ENCODE results near the gene SLC39A1.

SLC39A1 gene

DNA sequence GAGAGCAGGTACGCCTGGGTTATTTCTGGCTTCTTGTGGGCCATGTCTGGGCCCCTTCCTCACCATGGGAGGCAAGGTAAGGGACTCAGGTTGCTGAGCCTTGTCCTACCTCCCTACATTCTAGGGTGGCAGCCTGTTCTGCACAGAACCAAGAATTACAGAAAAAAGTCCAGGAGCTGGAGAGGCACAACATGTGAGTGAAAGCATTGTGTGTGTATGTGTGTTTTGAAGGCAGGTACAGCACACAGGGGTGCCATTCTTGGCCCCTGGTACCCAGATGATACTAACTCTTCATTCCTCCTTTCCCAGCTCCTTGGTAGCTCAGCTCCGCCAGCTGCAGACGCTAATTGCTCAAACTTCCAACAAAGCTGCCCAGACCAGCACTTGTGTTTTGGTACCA is 9.7 kb upstream of the SLC39A1 start:
- no peaks in the 10 kb centered on the region; the same call in 1 of the 2 replicates for H3K4me1 ChIP-seq (ENCODE audit: insufficient read depth, low read length)
- H3K9me3 ChIP-seq (ENCODE audit: insufficient read depth, low read depth, low read length): no peaks in the 10 kb centered on the region
- H3K27me3 ChIP-seq (ENCODE audit: insufficient read depth, low read length): no peaks in the 10 kb centered on the region
- peaks cover 32% of the 10 kb centered on the region for H3K36me3 ChIP-seq (ENCODE audit: insufficient read depth, low read depth, low read length)
- H3K4me3 ChIP-seq (ENCODE audit: low read length): no peak overlapping the region
- H3K9ac ChIP-seq (ENCODE audit: low read depth, low read length): no peak overlapping the region
- H3K27ac ChIP-seq (ENCODE audit: low read length): no peak overlapping the region

DNA sequence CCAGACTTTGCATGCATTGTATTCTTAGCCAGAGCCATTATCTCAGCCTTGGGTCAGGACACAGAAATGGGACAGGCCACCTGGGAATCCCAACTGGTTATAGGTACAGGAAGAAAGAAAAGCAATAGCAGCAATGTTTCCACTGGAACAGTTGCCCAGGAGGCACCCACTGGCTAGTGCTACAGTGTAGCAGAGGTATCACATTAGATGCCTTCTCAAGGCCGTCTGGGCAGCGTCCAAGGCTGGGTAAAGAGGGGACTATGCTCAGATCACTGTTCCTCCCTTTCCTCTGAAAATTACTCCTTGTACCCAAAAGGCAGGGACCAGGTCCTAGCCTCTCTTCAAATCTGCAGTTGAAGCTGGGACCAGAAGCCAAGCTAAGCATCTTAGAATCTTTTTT is 7.0 kb upstream of the SLC39A1 start:
- Histone ChIP-seq H3K9me3 (ENCODE audit: insufficient read depth, low read depth, low read length) (no peaks in the 10 kb centered on the region), H3K4me3 (ENCODE audit: low read length) (no peak overlapping the region), H3K36me3 (ENCODE audit: insufficient read depth, low read depth, low read length) (peaks cover 26% of the 10 kb centered on the region)

GRCh38 chr1:153968972-153969371 is 5.6 kb upstream of the SLC39A1 start:
- no peak overlapping the region for H3K27ac ChIP-seq (ENCODE audit: low read length)
- no peaks in the 10 kb centered on the region for H3K27me3 ChIP-seq (ENCODE audit: insufficient read depth, low read length)
- H3K4me1 ChIP-seq (ENCODE audit: insufficient read depth, low read length): peaks cover 8% of the 10 kb centered on the region; the same call in 1 of the 2 replicates
- no peaks in the 10 kb centered on the region for H3K9me3 ChIP-seq (ENCODE audit: insufficient read depth, low read depth, low read length)
- peaks cover 14% of the 10 kb centered on the region for H3K36me3 ChIP-seq (ENCODE audit: insufficient read depth, low read depth, low read length)
- peak overlapping the region; percentile 97; the same call in 1 of the 2 replicates for H3K9ac ChIP-seq (ENCODE audit: low read depth, low read length)
- peak overlapping the region; percentile 93; the same call in 1 of the 2 replicates for H3K4me3 ChIP-seq (ENCODE audit: low read length)

More for the DNA sequence above, 7.0 kb upstream of the SLC39A1 start:
- no peaks in the 10 kb centered on the region for H3K27me3 ChIP-seq (ENCODE audit: insufficient read depth, low read length)
- no peak overlapping the region for H3K27ac ChIP-seq (ENCODE audit: low read length)
- H3K9ac ChIP-seq (ENCODE audit: low read depth, low read length): no peak overlapping the region
- peaks cover 8% of the 10 kb centered on the region; the same call in 1 of the 2 replicates for H3K4me1 ChIP-seq (ENCODE audit: insufficient read depth, low read length)

DNA sequence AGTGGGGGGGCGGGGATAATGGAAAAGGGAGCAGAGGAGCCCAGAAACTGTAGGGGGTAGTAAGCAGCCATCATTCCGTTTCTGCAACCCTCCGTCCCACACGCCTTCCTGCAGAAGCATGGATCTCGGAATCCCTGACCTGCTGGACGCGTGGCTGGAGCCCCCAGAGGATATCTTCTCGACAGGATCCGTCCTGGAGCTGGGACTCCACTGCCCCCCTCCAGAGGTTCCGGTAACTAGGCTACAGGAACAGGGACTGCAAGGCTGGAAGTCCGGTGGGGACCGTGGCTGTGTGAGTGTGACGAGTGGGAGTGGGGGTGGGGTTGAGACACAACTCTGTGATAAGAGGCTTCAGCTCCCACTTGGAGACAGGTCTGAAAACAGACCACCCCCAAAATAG is 5.1 kb upstream of the SLC39A1 start:
- H3K36me3 ChIP-seq (ENCODE audit: insufficient read depth, low read depth, low read length): peaks cover 9% of the 10 kb centered on the region; the same call in 1 of the 2 replicates
- H3K9ac ChIP-seq (ENCODE audit: low read depth, low read length): peak overlapping the region; percentile 97
- H3K27me3 ChIP-seq (ENCODE audit: insufficient read depth, low read length): no peaks in the 10 kb centered on the region
- H3K9me3 ChIP-seq (ENCODE audit: insufficient read depth, low read depth, low read length): no peaks in the 10 kb centered on the region
- H3K4me3 ChIP-seq (ENCODE audit: low read length): peak overlapping the region; percentile 93
- peak overlapping the region; percentile 98 for H3K27ac ChIP-seq (ENCODE audit: low read length)
- peaks cover 8% of the 10 kb centered on the region; the same call in 1 of the 2 replicates for H3K4me1 ChIP-seq (ENCODE audit: insufficient read depth, low read length)

GRCh38 chr1:153968000-153968363 is 4.6 kb upstream of the SLC39A1 start:
- Histone ChIP-seq H3K27me3 (ENCODE audit: insufficient read depth, low read length) (no peaks in the 10 kb centered on the region), H3K27ac (ENCODE audit: low read length) (peak overlapping the region; percentile 98), H3K4me1 (ENCODE audit: insufficient read depth, low read length) (peaks cover 8% of the 10 kb centered on the region; the same call in 1 of the 2 replicates), H3K4me3 (ENCODE audit: low read length) (peak overlapping the region; percentile 93), H3K9me3 (ENCODE audit: insufficient read depth, low read depth, low read length) (no peaks in the 10 kb centered on the region), H3K36me3 (ENCODE audit: insufficient read depth, low read depth, low read length) (peaks cover 4% of the 10 kb centered on the region; the same call in 1 of the 2 replicates), H3K9ac (ENCODE audit: low read depth, low read length) (peak overlapping the region; percentile 97)

- Histone ChIP-seq H3K4me1 (ENCODE audit: insufficient read depth, low read length) (peaks cover 8% of the 10 kb centered on the region; the same call in 1 of the 2 replicates), H3K27me3 (ENCODE audit: insufficient read depth, low read length) (no peaks in the 10 kb centered on the region), H3K36me3 (ENCODE audit: insufficient read depth, low read depth, low read length) (no peaks in the 10 kb centered on the region), H3K9ac (ENCODE audit: low read depth, low read length) (peak within 1 kb of the TSS; percentile 97), H3K9me3 (ENCODE audit: insufficient read depth, low read depth, low read length) (no peaks in the 10 kb centered on the region), H3K27ac (ENCODE audit: low read length) (peak within 1 kb of the TSS; percentile 98), H3K4me3 (ENCODE audit: low read length) (peak within 1 kb of the TSS; percentile 93)
Measured at GRCh38 chr1:153967107-153967999, 4.0 kb upstream of the SLC39A1 start, which contains the start of gene CREB3L4. Gene CREB3L4 (plus strand): TSS chr1:153967902. CDS start chr1:153968526, 624 bp downstream.

GRCh38 chr1:153963850-153964331 is 554 bp upstream of the SLC39A1 start:
- Histone ChIP-seq H3K9ac (ENCODE audit: low read depth, low read length) (peak overlapping the region; percentile 93), H3K27ac (ENCODE audit: low read length) (peak overlapping the region; percentile 80), H3K36me3 (ENCODE audit: insufficient read depth, low read depth, low read length) (peaks cover 30% of the 10 kb centered on the region), H3K4me3 (ENCODE audit: low read length) (peak overlapping the region; percentile 90), H3K4me1 (ENCODE audit: insufficient read depth, low read length) (peaks cover 19% of the 10 kb centered on the region; the same call in 1 of the 2 replicates), H3K9me3 (ENCODE audit: insufficient read depth, low read depth, low read length) (no peaks in the 10 kb centered on the region), H3K27me3 (ENCODE audit: insufficient read depth, low read length) (no peaks in the 10 kb centered on the region)

DNA sequence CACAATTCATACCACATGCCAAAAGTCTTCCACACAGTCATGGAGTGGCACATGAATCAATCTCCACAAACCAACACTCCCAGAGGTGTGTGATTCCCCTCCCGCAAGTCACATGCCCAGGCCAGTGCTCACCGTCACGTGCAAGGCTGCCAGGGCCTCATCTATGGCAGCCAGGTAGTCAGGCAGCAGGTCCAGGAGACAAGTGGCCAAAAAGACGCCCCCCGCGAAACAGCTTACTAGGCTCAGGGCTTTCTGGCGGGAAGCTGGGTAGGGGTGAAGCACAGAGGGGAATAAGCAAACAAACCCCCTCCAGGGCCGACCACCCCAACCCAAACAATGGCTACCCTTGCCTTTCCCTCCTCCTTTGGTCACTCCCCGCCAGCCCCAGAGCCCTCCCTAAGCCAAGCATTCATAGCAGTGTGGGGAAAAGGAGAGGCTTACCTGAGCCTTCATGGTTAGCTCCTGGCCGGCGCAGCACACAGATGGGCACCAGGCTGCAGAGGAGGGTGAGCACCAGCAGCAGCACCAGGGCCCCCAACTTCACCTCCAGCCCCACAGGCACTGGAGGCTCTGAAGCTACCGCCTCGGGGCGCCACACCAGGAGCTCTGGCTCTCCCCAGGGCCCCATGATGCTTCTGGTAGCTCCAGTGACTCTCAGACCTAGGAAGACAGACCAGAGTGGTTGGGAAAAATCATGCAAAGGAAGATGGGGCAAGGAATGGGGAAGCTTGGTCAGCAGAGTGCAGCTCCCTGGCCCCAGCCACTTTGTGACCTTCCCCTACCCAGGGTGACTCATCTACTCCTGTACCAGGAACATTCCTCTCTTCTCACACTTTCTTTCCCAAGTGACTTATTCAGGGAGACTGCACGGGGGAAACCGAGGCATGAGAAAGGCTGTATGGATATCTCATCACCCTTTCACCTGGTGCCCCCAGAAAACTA is 978 bp downstream of the SLC39A1 start:
- Histone ChIP-seq H3K9ac (ENCODE audit: low read depth, low read length) (peak overlapping the region; percentile 98), H3K9me3 (ENCODE audit: insufficient read depth, low read depth, low read length) (no peaks in the 10 kb centered on the region), H3K4me1 (ENCODE audit: insufficient read depth, low read length) (peaks cover 21% of the 10 kb centered on the region; the same call in 1 of the 2 replicates), H3K27me3 (ENCODE audit: insufficient read depth, low read length) (no peaks in the 10 kb centered on the region), H3K36me3 (ENCODE audit: insufficient read depth, low read depth, low read length) (peaks cover 30% of the 10 kb centered on the region), H3K27ac (ENCODE audit: low read length) (peak overlapping the region; percentile 67), H3K4me3 (ENCODE audit: low read length) (peak overlapping the region; percentile 90)

- no peaks in the 10 kb centered on the region for H3K9me3 ChIP-seq (ENCODE audit: insufficient read depth, low read depth, low read length)
- peaks cover 25% of the 10 kb centered on the region for H3K4me1 ChIP-seq (ENCODE audit: insufficient read depth, low read length)
- no peaks in the 10 kb centered on the region for H3K27me3 ChIP-seq (ENCODE audit: insufficient read depth, low read length)
- H3K36me3 ChIP-seq (ENCODE audit: insufficient read depth, low read depth, low read length): peaks cover 30% of the 10 kb centered on the region
- H3K9ac ChIP-seq (ENCODE audit: low read depth, low read length): peak overlapping the region; percentile 98; the same call in 1 of the 2 replicates
- H3K27ac ChIP-seq (ENCODE audit: low read length): peak overlapping the region; percentile 67
- H3K4me3 ChIP-seq (ENCODE audit: low read length): peak overlapping the region; percentile 90
Measured at GRCh38 chr1:153961421-153961820, 1.9 kb downstream of the SLC39A1 start.

GRCh38 chr1:153960206-153960605 is 3.1 kb downstream of the SLC39A1 start:
- Histone ChIP-seq H3K9ac (ENCODE audit: low read depth, low read length) (no peak overlapping the region), H3K4me1 (ENCODE audit: insufficient read depth, low read length) (peaks cover 20% of the 10 kb centered on the region)

GRCh38 chr1:153959454-153959853 is 3.9 kb downstream of the SLC39A1 start:
- H3K27me3 ChIP-seq (ENCODE audit: insufficient read depth, low read length): no peaks in the 10 kb centered on the region
- peaks cover 32% of the 10 kb centered on the region for H3K36me3 ChIP-seq (ENCODE audit: insufficient read depth, low read depth, low read length)
- H3K4me1 ChIP-seq (ENCODE audit: insufficient read depth, low read length): peaks cover 20% of the 10 kb centered on the region
- peak overlapping the region; percentile 46; the same call in 1 of the 2 replicates for H3K9ac ChIP-seq (ENCODE audit: low read depth, low read length)
- H3K9me3 ChIP-seq (ENCODE audit: insufficient read depth, low read depth, low read length): no peaks in the 10 kb centered on the region
- H3K4me3 ChIP-seq (ENCODE audit: low read length): peak overlapping the region; percentile 44; the same call in 1 of the 2 replicates
- H3K27ac ChIP-seq (ENCODE audit: low read length): no peak overlapping the region

More at GRCh38 chr1:153960206-153960605, 3.1 kb downstream of the SLC39A1 start:
- peaks cover 30% of the 10 kb centered on the region for H3K36me3 ChIP-seq (ENCODE audit: insufficient read depth, low read depth, low read length)
- no peak overlapping the region for H3K27ac ChIP-seq (ENCODE audit: low read length)
- H3K4me3 ChIP-seq (ENCODE audit: low read length): no peak overlapping the region
- no peaks in the 10 kb centered on the region for H3K9me3 ChIP-seq (ENCODE audit: insufficient read depth, low read depth, low read length)
- H3K27me3 ChIP-seq (ENCODE audit: insufficient read depth, low read length): no peaks in the 10 kb centered on the region
